K562 (cell line): ENCODE results near the gene COMP. TPM values are rescaled to one million over a fixed set of nuclear protein-coding genes. Genes with fewer than 3 reads are reported as not detected.
A peak's percentile ranks its signal among the peaks of the same experiment; 100 is the strongest.

Source experiments
- CEBPB ChIP-seq: fragments of 450-650 bp; IDR thresholded peaks from 2 replicates; pipeline ENCODE4 v1.6.1; 2016; ENCODE audit warnings: missing genetic modification characterization, missing compliant biosample characterization
- FOXJ3 ChIP-seq: sonication (generic); formaldehyde crosslinking; IDR thresholded peaks from 2 replicates; pipeline ENCODE4 v1.4.0; 2020; ENCODE audit warnings: mild to moderate bottlenecking, missing genetic modification reagents
- NCOA6 ChIP-seq: fragments of 450-650 bp; IDR thresholded peaks from 2 replicates; pipeline ENCODE4 v1.6.1; 2017; ENCODE audit warnings: mild to moderate bottlenecking
- POLR2G ChIP-seq: fragments of 200-400 bp; formaldehyde crosslinking; IDR thresholded peaks from 2 replicates; pipeline ENCODE4 v1.6.1; 2017; ENCODE audit warnings: low read depth, mild to moderate bottlenecking, antibody characterized with exemption, low read length, moderate library complexity
- RB1 ChIP-seq: fragments of 450-650 bp; IDR thresholded peaks from 2 replicates; pipeline ENCODE4 v1.6.1; 2017; ENCODE audit warnings: low read depth, mild to moderate bottlenecking
- SP1 ChIP-seq: sonication (generic); formaldehyde crosslinking; IDR thresholded peaks from 2 replicates; pipeline ENCODE4 v1.8.1; 2022; ENCODE audit warnings: mild to moderate bottlenecking, missing genetic modification reagents
- STAG1 ChIP-seq: sonication (generic); formaldehyde crosslinking; IDR thresholded peaks from 2 replicates; pipeline ENCODE4 v1.5.0; 2020; ENCODE audit warnings: missing genetic modification reagents, borderline replicate concordance
- YY1 ChIP-seq, 3 experiments: IDR thresholded peaks; 2 replicates each; pipeline ENCODE4 v1.6.1; 2011; ENCODE audit warnings: low read length in 2 of 3, mild to moderate bottlenecking in 2 of 3, moderate library complexity in 2 of 3, borderline replicate concordance in 1 of 3, control low read depth in 1 of 3, low read depth in 1 of 3; ENCODE audit not compliant: insufficient read depth in 3 of 3, insufficient replicate concordance in 2 of 3, control insufficient read depth in 1 of 3, insufficient read length in 1 of 3; ENCODE audit errors: extremely low read depth in 1 of 3
- ZBED1 ChIP-seq: IDR thresholded peaks from 2 replicates; pipeline ENCODE4 v1.6.1; 2014
- ZBTB43 ChIP-seq: sonication (generic); formaldehyde crosslinking; IDR thresholded peaks from 2 replicates; pipeline ENCODE4 v1.8.0; 2023; ENCODE audit warnings: mild to moderate bottlenecking, missing genetic modification reagents
- ZNF133 ChIP-seq: fragments of 250-450 bp; sonication (Bioruptor Pico); IDR thresholded peaks from 2 replicates; pipeline ENCODE4 v1.4.0; 2020; ENCODE audit warnings: mild to moderate bottlenecking
- ZNF589 ChIP-seq: fragments of 200-800 bp; sonication (Bioruptor generic); IDR thresholded peaks from 2 replicates; pipeline ENCODE4 v1.6.1; 2016; ENCODE audit warnings: low read depth, missing genetic modification characterization, missing compliant biosample characterization
- polyA plus RNA-seq, 8 experiments: library from polyadenylated mRNA; depleted of rRNA in 4 of 8; stranded (reverse) in 5 of 8; unstranded in 3 of 8; fragments of >200 nt; fragmentation: Nextera tagmentation in 2 of 8; fragmentation: Illumina TruSeq in 1 of 8; extraction: Ambion mirVana in 2 of 8; extraction: Trizol in 1 of 8; gene quantifications; 2 replicates each; pipeline versions ENCODE4 v1.2.1 to v1.2.3, GENCODE V29; 2011 to 2014; ENCODE audit warnings: inconsistent platforms in 1 of 8, missing spikeins in 1 of 8
- total RNA-seq, 7 experiments: library from RNA; depleted of rRNA in 6 of 7; stranded (reverse); fragments of >200 nt in 6 of 7; fragmentation: Illumina TruSeq in 2 of 7; extraction: Trizol in 2 of 7; gene quantifications; 2 replicates each; pipeline versions ENCODE4 v1.2.1 to v1.2.3, GENCODE V29; 2011 to 2021; ENCODE audit warnings: low replicate concordance in 1 of 7
- TF ChIP-seq, protein P1 (sequence below): fragments of 450-650 bp; formaldehyde crosslinking; IDR thresholded peaks from 2 replicates; pipeline ENCODE4 v1.4.0; 2022; ENCODE audit warnings: mild to moderate bottlenecking, moderate library complexity
- TF ChIP-seq, protein P2 (sequence below): fragments of 250-450 bp; sonication (Bioruptor Pico); IDR thresholded peaks from 2 replicates; pipeline ENCODE4 v1.8.0; 2022; ENCODE audit warnings: inconsistent platforms, mild to moderate bottlenecking, moderate library complexity, borderline replicate concordance
- TF ChIP-seq, protein P3 (sequence below): fragments of 200-800 bp; sonication (Bioruptor generic); IDR thresholded peaks from 2 replicates; pipeline ENCODE4 v1.6.1; 2017; ENCODE audit warnings: missing genetic modification characterization, missing compliant biosample characterization
- TF ChIP-seq, protein P4 (sequence below): sonication (generic); formaldehyde crosslinking; IDR thresholded peaks from 2 replicates; pipeline ENCODE4 v1.8.0; 2022; ENCODE audit warnings: mild to moderate bottlenecking, missing genetic modification reagents, borderline replicate concordance

The COMP gene
- total and polyA plus RNA-seq, 9 of the 15 experiments (the other 6 are each of a cell fraction or from before 2014, with no cell fraction given) = 0.07 TPM; not detected in 8

DNA sequence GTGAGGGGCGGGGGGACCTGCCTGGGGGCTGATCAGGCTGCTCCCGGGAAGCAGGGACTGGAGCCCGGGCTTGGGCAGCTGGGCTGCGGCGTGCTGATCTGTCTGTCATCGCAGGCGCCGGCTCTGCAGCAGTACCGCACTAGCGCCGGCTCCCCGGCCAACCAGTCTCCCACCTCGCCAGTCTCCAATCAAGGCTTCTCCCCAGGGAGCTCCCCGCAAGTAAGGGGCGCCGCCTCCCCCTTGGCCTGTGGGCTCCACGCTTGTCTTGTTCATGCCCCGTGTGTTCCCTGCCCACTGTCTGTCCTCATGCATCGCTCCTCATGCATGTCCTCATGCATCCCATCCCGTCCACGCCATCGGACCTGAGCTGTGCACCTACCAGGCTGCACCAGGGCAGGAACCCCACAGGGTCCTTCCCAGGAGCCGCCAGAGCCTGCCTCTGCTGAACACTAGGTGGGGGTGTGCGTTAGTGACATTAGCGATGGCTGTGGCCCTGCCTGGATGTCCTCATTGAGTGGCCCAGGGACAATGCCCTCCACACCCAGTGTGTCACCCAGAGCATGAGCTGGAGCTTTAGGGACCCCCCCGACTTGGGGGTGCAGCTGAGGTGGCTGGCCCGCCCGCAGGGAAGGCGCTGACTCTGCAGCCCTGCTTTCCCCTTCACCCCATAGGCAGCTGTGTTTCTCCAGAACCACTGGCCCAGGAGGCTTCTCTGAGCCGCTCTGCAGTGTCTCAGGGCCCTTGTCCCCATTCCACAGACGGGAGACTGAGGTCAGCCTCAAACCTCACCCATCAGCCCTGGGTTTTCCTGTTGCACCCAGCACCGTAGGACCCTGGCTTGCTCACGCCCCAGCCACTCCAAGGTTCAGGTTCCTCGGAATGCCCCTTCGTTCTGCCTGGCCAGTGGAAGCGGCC is 19.5 kb downstream of the COMP start (continued):
- TF ChIP-seq, protein P1, sequence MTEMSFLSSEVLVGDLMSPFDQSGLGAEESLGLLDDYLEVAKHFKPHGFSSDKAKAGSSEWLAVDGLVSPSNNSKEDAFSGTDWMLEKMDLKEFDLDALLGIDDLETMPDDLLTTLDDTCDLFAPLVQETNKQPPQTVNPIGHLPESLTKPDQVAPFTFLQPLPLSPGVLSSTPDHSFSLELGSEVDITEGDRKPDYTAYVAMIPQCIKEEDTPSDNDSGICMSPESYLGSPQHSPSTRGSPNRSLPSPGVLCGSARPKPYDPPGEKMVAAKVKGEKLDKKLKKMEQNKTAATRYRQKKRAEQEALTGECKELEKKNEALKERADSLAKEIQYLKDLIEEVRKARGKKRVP (CRISPR knock-in tag) = no peak
- TF ChIP-seq, protein P2, sequence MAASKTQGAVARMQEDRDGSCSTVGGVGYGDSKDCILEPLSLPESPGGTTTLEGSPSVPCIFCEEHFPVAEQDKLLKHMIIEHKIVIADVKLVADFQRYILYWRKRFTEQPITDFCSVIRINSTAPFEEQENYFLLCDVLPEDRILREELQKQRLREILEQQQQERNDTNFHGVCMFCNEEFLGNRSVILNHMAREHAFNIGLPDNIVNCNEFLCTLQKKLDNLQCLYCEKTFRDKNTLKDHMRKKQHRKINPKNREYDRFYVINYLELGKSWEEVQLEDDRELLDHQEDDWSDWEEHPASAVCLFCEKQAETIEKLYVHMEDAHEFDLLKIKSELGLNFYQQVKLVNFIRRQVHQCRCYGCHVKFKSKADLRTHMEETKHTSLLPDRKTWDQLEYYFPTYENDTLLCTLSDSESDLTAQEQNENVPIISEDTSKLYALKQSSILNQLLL = no peak
- TF ChIP-seq YY1 (IDR thresholded peaks at IDR 0.05; ENCODE audit: borderline replicate concordance in 1 of 3, control insufficient read depth in 1 of 3, extremely low read depth in 1 of 3, insufficient read depth in 3 of 3, insufficient read length in 1 of 3, insufficient replicate concordance in 2 of 3, low read depth in 1 of 3, low read length in 2 of 3) (no peak), ZBED1 (no peak), CEBPB (tag) (no peak), STAG1 (CRISPR knock-in tag) (peak; percentile 38; the same call in 1 of the 2 replicates), NCOA6 (no peak), FOXJ3 (CRISPR knock-in tag) (no peak), ZNF133 (CRISPR knock-in tag) (no peak), ZNF589 (no peak), POLR2G (0 out of 2 replicates have a peak, but pooled peaks have one; percentile 22), RB1 (peak; percentile 21; the same call in 1 of the 2 replicates), SP1 (CRISPR knock-in tag) (no peak), ZBTB43 (CRISPR knock-in tag) (no peak)
- TF ChIP-seq, protein P3, sequence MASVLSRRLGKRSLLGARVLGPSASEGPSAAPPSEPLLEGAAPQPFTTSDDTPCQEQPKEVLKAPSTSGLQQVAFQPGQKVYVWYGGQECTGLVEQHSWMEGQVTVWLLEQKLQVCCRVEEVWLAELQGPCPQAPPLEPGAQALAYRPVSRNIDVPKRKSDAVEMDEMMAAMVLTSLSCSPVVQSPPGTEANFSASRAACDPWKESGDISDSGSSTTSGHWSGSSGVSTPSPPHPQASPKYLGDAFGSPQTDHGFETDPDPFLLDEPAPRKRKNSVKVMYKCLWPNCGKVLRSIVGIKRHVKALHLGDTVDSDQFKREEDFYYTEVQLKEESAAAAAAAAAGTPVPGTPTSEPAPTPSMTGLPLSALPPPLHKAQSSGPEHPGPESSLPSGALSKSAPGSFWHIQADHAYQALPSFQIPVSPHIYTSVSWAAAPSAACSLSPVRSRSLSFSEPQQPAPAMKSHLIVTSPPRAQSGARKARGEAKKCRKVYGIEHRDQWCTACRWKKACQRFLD (CRISPR knock-in tag) = no peak
- TF ChIP-seq, protein P4, sequence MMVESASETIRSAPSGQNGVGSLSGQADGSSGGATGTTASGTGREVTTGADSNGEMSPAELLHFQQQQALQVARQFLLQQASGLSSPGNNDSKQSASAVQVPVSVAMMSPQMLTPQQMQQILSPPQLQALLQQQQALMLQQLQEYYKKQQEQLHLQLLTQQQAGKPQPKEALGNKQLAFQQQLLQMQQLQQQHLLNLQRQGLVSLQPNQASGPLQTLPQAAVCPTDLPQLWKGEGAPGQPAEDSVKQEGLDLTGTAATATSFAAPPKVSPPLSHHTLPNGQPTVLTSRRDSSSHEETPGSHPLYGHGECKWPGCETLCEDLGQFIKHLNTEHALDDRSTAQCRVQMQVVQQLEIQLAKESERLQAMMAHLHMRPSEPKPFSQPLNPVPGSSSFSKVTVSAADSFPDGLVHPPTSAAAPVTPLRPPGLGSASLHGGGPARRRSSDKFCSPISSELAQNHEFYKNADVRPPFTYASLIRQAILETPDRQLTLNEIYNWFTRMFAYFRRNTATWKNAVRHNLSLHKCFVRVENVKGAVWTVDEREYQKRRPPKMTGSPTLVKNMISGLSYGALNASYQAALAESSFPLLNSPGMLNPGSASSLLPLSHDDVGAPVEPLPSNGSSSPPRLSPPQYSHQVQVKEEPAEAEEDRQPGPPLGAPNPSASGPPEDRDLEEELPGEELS (CRISPR knock-in tag) = no peak
